ENCODE results near the gene KYNU. TPM values are rescaled to one million over a fixed set of nuclear protein-coding genes. Genes with fewer than 3 reads are reported as not detected.
"Not testable (repeated sequence)": the region's sequence is repeated elsewhere in the genome, so short reads cannot be mapped to it uniquely, and the experiment has no call there.

The KYNU gene
- polyA plus RNA-seq, 3 donors = 5.6 to 6.3 (median 6.2) TPM

GRCh38 chr2:143085125-143085784 is 207.8 kb downstream of the KYNU start:
- DNase-seq = no peak

DNA sequence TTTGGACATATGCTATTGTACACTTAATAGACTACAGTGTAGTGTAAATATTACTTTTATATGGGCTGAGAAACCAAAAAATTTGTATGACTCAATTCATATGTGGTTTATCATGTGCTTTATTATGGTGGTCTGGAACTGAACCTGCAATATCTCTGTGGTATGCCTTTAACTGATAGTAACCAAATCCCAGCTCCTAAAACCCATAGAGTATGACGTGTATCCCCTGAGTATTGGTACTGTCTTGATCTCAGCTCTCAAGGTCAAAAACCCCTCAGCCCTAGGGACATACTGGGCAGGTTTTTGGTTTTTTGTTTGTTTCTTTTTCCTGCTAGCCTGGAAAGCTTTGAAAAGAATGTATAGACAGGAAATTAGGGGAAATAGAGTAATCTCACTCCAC is 209.6 kb downstream of the KYNU start:
- no peak for DNase-seq

DNA sequence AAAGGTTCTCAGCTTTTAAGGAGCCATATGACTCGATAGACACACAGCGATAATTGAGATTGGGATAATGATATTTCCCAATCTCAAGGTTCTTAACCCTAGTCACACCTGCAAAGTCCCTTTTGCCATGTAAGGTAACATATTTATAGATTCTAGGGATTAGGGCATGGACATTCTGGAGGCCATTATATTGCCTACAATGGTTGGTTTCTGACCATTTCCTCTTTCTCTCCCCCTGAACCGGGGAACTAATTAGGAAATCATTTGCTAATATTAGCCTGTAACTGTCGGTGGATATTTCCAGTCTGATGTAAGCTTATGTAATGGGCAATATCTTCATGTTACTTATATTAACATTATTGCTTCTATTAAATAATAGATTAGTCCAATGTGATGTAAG is 210.9 kb downstream of the KYNU start:
- no peak for DNase-seq

- not testable (repeated sequence) for DNase-seq
These were observed 212.1 kb downstream of the KYNU start for GRCh38 chr2:143089520-143089919.

All from renal pelvis (tissue), 4 donors.